HFFc6 (cell line): ENCODE results near the gene NEU3. TPM values are rescaled to one million over a fixed set of nuclear protein-coding genes. Genes with fewer than 3 reads are reported as not detected.

Experiments
- DNase-seq: peaks from one replicate; pipeline ENCODE4 v3.0.0-alpha.2; 2018
- H3K27ac Mint-ChIP-seq: 2 replicates; pipeline ENCODE4 v1.8.0; 2020; ENCODE audit warnings: mild to moderate bottlenecking, mixed read lengths
- H3K27me3 Mint-ChIP-seq: 2 replicates; pipeline ENCODE4 v1.8.0; 2021; ENCODE audit warnings: mild to moderate bottlenecking, moderate library complexity, mixed read lengths; ENCODE audit not compliant: insufficient read depth
- H3K36me3 Mint-ChIP-seq: 2 replicates; pipeline ENCODE4 v1.8.0; 2021; ENCODE audit warnings: low read depth, mixed read lengths
- H3K4me1 Mint-ChIP-seq: 2 replicates; pipeline ENCODE4 v1.8.0; 2020; ENCODE audit warnings: low read depth, mixed read lengths
- H3K4me3 Mint-ChIP-seq: 2 replicates; pipeline ENCODE4 v1.8.0; 2020; ENCODE audit warnings: mild to moderate bottlenecking, moderate library complexity, mixed read lengths
- H3K9me3 Mint-ChIP-seq: 2 replicates; pipeline ENCODE4 v1.8.0; 2020; ENCODE audit warnings: mild to moderate bottlenecking, mixed read lengths
- total RNA-seq, 6 experiments: library from RNA; stranded (reverse); fragmentation: NEBNext Ultra II Directional; extraction: Animal tissue kit (Norgen Biotek cat#: 25700); gene quantifications; 2 replicates in 1 of 6; 3 replicates in 5 of 6; pipeline ENCODE4 v1.2.3, GENCODE V29; 2021
- TF ChIP-seq, protein P1 (sequence below): fragments of 200-600 bp; sonication (generic); IDR thresholded peaks from 2 replicates; pipeline ENCODE4 v1.5.0; 2021; ENCODE audit warnings: antibody characterized with exemption, mild to moderate bottlenecking

NEU3 gene
- total RNA-seq, 6 experiments from 2014 or later = 7.6 to 8.9 (median 8.4) TPM

DNA sequence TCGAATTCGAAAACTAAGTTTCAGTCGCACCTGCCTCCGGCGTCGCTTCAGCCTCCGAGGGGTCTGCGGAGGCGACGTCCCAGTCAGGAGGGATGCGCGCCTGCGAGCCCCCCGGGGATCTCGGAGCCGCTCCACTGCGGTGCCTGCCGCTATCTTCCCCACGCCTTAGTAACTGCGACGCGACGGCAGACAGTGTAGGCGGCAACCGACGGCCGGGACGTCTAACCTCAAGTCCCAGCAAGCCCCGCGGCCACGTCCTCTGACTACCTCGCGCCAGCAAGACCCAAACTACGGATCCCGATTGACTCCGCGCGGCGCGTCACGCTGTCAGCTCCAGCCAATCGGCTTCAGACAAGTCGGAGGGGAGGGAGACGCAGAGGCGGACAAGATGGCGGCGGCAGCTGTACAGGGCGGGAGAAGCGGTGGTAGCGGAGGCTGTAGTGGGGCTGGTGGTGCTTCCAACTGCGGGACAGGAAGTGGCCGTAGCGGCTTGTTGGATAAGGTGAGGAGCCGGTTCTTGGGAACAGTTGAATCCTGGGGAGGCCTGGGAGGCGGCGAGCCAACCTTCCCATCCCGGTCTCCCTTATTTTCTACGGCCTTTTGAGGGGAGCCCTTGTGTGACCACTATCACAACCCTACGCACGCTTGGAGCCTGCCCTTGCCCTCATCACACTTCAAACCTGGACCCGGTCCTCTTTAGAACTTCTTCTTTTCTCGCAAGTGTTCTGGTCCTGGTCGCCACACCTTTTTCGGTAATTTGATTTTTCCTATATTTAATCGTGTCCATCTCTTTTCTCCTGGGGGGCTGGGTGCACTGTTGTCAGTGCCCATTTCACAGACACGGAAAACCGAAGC, 39.6 kb upstream of the NEU3 start, which contains the start of the genes SPCS2 and XRRA1:
Gene SPCS2 (plus strand): TSS at position 369 of the 855 bp plus-strand sequence. CDS start 20 bp downstream, at position 389.
Gene XRRA1 (minus strand): TSS at position 194 of the 855 bp plus-strand sequence. CDS start 8,213 bp downstream, outside the sequence.
- Mint-ChIP-seq H3K4me1 (peaks cover 46% of the 10 kb centered on the region), H3K27me3 (no peaks in the 10 kb centered on the region; the same call in 1 of the 2 replicates), H3K36me3 (peaks cover 16% of the 10 kb centered on the region), H3K9me3 (no peaks in the 10 kb centered on the region), H3K4me3 (peak within 1 kb of the TSS; percentile 100), H3K27ac (peak within 1 kb of the TSS; percentile 97)
- peak; percentile 99 for DNase-seq
- TF ChIP-seq, protein P1, sequence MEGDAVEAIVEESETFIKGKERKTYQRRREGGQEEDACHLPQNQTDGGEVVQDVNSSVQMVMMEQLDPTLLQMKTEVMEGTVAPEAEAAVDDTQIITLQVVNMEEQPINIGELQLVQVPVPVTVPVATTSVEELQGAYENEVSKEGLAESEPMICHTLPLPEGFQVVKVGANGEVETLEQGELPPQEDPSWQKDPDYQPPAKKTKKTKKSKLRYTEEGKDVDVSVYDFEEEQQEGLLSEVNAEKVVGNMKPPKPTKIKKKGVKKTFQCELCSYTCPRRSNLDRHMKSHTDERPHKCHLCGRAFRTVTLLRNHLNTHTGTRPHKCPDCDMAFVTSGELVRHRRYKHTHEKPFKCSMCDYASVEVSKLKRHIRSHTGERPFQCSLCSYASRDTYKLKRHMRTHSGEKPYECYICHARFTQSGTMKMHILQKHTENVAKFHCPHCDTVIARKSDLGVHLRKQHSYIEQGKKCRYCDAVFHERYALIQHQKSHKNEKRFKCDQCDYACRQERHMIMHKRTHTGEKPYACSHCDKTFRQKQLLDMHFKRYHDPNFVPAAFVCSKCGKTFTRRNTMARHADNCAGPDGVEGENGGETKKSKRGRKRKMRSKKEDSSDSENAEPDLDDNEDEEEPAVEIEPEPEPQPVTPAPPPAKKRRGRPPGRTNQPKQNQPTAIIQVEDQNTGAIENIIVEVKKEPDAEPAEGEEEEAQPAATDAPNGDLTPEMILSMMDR = no peak

DNA sequence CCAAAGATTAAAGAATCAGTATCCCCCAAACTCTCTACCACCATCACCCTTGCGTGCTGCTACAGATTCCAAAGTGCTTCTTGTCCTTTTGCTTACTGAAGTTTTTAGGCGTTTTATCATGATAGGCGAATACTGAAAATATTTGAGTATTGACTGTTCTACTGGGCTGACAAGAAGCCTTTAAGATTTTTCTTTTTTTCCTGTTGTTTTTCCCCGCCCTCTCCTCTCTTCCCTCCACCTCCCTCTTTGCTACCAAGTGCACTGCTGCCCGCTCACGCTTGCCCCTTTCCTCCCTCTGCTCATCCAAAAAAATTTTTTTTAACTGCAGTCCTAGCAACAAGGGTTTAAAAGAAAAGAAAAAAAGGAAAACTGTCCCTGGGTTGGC, 39.0 kb upstream of the NEU3 start:
- Mint-ChIP-seq H3K4me1 (peaks cover 39% of the 10 kb centered on the region), H3K27ac (peak overlapping the region; percentile 97), H3K36me3 (peaks cover 19% of the 10 kb centered on the region), H3K4me3 (peak overlapping the region; percentile 100), H3K9me3 (no peaks in the 10 kb centered on the region), H3K27me3 (no peaks in the 10 kb centered on the region; the same call in 1 of the 2 replicates)
- no peak for DNase-seq
- TF ChIP-seq, protein P1 = no peak

DNA sequence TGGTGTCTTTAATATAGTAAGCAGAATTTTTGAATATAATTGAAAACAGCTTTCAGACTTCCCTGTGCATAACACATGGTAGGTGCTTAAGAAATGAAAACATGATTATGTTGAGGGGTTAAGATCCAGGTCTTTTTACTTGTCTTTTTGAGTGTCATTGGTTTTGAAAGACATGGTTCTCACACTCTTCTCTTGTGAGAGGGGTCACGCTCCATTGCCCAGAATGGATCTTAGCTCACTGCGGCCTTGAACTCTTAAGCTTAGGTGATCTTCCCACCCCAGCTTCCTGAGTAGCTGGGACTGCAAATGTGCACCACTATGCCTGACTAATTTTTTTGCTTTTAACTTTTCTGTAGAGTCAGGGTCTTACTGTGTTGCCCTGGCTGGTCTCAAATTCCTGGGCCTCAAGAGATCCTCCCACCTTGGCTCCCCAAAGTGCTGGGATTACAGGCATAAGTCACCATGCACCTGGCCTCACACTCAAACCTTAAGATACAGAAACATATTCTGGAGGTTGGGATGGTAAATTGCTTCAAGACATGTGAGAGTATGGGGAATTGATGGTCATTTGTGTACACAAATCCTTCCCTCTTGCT, 38.3 kb upstream of the NEU3 start:
- Mint-ChIP-seq H3K9me3 (no peaks in the 10 kb centered on the region), H3K36me3 (peaks cover 16% of the 10 kb centered on the region), H3K27ac (peak overlapping the region; percentile 97), H3K4me3 (peak overlapping the region; percentile 100), H3K4me1 (peaks cover 32% of the 10 kb centered on the region), H3K27me3 (no peaks in the 10 kb centered on the region; the same call in 1 of the 2 replicates)
- TF ChIP-seq, protein P1 = no peak
- DNase-seq = no peak

DNA sequence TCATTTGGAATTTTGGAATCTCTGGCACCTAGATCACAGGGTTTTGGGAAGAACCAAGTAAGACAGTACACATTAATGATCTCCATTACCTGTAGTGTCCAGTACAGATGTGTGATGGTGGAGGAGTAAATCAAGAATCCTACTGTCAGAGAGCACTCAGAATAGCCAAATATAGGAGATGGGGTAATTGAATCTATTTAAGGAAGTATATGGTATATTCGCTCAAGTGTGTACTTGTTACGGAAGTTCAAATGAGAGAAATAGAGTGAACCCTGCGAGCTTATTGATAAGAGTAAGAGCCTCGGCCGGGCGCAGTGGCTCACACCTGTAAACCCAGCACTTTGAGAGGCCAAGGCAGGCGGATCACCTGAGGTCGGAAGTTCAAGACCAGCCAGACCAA, 37.5 kb upstream of the NEU3 start:
- TF ChIP-seq, protein P1 = no peak
- H3K36me3 Mint-ChIP-seq = peaks cover 16% of the 10 kb centered on the region
- no peaks in the 10 kb centered on the region for H3K9me3 Mint-ChIP-seq
- H3K27ac Mint-ChIP-seq = no peak overlapping the region
- H3K4me1 Mint-ChIP-seq = peaks cover 35% of the 10 kb centered on the region
- DNase-seq = no peak
- peak overlapping the region; percentile 100; the same call in 1 of the 2 replicates for H3K4me3 Mint-ChIP-seq
- no peaks in the 10 kb centered on the region; the same call in 1 of the 2 replicates for H3K27me3 Mint-ChIP-seq

DNA sequence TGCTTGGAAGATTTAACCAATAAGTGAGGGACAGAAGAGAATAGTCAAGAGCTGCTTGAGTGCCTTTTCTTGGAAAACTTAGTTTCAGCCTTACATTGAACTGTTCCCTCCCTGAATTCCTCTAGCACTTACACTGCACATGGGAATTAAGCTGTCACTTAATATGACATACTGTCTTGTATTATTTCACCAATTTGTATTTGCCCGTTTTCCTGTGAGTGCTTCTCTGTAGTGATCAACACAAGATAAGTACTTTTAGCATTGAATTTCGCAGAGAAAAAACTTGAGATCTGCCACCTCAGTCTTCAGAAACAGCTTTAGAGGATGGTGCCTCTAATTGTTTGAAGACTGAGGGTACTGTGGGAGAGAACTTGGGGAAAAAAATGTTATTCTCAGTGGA, 36.0 kb upstream of the NEU3 start:
- Mint-ChIP-seq H3K36me3 (peaks cover 16% of the 10 kb centered on the region), H3K4me1 (peaks cover 47% of the 10 kb centered on the region), H3K4me3 (no peak overlapping the region), H3K27me3 (no peaks in the 10 kb centered on the region; the same call in 1 of the 2 replicates), H3K9me3 (no peaks in the 10 kb centered on the region), H3K27ac (no peak overlapping the region)
- DNase-seq = no peak
- TF ChIP-seq, protein P1 = no peak
